NCI-H2196 treated with DMSO at 0.1 percent for 48 hours (cell line): ENCODE results near the gene SHISA5.
"Not testable (repeated sequence)": the region's sequence is repeated elsewhere in the genome, so short reads cannot be mapped to it uniquely, and the experiment has no call there.

Source experiments
- DNase-seq: peaks from one replicate; lab custom pipeline; 2025; ENCODE audit not compliant: unreplicated experiment; lab: John Stamatoyannopoulos, UW

The SHISA5 gene

DNA sequence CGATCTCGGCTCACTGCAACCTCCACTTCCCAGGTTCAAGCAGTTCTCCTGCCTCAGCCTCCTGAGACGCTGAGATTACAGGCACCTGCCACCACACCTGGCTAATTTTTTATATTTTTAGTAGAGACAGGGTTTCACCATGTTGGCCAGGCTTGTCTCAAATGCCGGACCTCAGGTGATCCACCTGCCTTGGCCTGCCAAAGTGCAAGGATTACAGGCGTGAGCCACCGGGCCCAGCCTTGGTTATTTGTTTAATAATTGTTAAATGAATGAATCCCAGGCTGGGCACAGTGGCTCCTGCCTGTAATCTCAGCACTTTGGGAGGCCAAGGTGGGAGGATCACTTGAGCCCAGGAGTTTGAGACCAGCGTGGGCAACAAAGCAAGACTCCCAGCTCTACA, 42.2 kb downstream of the SHISA5 start:
- DNase-seq, result not testable (repeated sequence)

- DNase-seq, result no peak
Measured at GRCh38 chr3:48460517-48460902, 43.5 kb downstream of the SHISA5 start.

DNA sequence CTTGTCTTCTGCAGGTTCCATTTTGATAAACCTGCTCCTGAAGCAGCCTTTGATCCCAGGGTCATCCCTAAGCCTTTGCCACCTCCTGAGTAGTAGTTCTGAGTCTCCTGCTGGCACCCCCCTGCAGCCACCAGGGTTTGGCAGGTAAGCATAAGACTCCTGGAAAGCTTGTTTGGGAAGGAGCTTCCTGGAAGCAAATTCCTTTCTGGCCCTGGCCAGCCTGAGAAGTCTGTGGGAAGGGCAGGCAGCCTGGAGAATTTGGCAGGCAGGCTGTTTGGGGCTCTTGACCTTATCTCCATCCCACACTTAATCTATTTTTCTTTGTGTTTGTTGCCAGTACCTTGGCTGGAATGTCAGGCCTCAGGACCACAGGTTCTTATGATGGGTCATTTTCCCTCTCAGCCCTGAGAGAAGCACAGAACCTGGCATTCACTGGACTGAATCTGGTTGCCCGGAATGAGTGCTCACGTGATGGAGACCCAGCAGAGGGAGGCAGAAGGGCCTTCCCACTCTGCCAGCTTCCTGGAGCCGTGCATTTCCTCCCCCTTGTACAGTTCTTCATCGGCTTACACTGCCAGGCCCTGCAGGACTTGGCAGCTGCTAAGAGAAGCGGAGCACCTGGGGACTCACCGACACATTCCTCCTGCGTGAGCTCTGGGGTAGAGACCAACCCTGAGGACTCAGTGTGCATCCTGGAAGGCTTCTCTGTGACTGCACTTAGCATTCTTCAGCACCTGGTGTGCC, 44.0 kb downstream of the SHISA5 start:
- no peak for DNase-seq

- DNase-seq, result no peak
Measured at GRCh38 chr3:48459331-48459730, 44.6 kb downstream of the SHISA5 start.

- DNase-seq, result no peak
Measured at GRCh38 chr3:48456456-48456855, 47.5 kb downstream of the SHISA5 start.

GRCh38 chr3:48451270-48451669, 52.7 kb downstream of the SHISA5 start:
- no peak for DNase-seq

DNA sequence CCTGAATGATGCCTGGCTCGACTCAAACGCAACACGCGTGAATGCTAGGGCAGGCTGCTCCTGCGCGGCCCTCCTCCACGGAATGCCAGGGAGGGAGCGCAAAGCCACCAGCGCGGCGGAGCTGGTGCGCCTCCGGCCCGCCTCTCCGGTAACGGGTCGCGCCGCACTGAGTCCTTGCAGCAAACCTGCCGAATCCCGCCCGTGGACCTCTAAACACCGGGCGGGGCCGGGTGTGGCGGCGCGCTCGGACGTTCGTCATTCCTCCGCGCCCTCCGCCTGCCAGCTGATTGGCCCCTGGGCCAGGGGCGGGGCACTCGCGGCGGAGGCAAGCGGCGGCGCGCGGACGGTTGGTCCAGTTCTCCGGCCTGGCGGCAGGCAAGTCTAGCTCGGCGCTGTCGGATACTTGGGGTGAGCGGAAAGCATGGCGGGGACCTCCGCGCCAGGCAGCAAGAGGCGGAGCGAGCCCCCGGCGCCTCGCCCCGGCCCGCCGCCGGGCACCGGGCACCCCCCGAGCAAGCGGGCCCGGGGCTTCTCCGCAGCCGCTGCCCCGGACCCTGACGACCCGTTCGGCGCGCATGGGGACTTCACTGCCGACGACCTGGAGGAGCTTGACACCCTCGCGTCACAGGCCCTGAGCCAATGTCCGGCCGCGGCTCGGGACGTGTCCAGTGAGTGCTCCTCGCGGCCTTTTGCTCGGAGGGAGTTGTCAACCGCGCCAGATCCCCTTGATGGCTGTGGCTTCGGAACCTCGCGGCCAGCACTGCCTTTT, 57.4 kb downstream of the SHISA5 start, which contains the start of gene ATRIP:
ATRIP (plus strand) TSS at position 313 of the 769 bp plus-strand sequence; CDS start at position 422, 109 bp downstream.
- DNase-seq, result peak; percentile 55

DNA sequence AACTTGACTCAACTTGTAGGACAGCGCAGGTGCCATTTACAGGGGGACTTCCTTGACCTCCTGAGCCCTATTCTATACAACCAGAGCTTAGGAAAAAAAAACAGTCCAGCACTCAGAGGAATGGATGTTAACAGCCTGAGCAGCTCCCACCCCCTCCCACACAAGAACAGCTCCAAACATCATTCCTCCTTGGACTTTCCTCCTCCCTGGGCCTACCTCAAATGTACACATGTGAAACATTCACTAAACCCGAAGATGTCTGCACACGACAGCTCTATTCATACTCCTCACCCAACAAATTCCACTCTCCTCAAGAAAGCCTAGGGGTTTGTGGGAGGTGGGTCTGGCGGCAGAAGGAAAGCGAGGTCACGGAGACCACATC, 57.9 kb downstream of the SHISA5 start:
- DNase-seq, result no peak

GRCh38 chr3:48445277-48445882, 58.6 kb downstream of the SHISA5 start:
- DNase-seq, result no peak

GRCh38 chr3:48441940-48442339, 62.0 kb downstream of the SHISA5 start:
- DNase-seq, result no peak

GRCh38 chr3:48440590-48440958, 63.4 kb downstream of the SHISA5 start:
- no peak for DNase-seq

- peak; percentile 89 for DNase-seq
Measured at GRCh38 chr3:48439820-48440589, 64.0 kb downstream of the SHISA5 start, which contains the start of the genes CCDC51 and TMA7. Gene CCDC51, minus strand, starts transcription at chr3:48440119. Its CDS starts 4,991 bp downstream, at chr3:48435128. Gene TMA7, plus strand, starts transcription at chr3:48440257. Its CDS starts 40 bp downstream, at chr3:48440297.

- DNase-seq, result no peak
Measured at GRCh38 chr3:48437812-48438211, 66.2 kb downstream of the SHISA5 start.

DNA sequence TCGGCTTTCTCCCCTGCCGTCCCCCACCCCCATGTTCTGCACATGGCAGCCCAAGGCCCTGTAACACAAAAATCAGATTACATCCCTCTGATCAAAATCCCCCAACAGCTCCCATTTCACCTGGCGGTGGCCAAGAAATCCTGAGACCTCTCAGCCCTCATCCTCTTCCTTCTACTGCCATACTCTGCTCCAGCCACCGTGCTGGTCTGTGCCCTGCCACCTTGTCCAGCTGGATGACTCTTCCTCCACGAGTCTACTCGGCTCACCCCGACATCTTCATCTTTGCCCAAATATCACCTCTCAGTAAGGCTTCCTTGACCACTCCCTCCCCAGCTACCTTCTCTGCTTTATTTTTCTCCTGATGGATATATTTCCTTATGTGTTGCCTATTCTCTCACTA, 67.1 kb downstream of the SHISA5 start:
- DNase-seq, result no peak

- no peak for DNase-seq
Measured at GRCh38 chr3:48436477-48436787, 67.5 kb downstream of the SHISA5 start.

- peak; percentile 32 for DNase-seq
Measured at GRCh38 chr3:48435774-48436476, 68.0 kb downstream of the SHISA5 start.

GRCh38 chr3:48435223-48435595, 68.8 kb downstream of the SHISA5 start:
- DNase-seq, result no peak

DNA sequence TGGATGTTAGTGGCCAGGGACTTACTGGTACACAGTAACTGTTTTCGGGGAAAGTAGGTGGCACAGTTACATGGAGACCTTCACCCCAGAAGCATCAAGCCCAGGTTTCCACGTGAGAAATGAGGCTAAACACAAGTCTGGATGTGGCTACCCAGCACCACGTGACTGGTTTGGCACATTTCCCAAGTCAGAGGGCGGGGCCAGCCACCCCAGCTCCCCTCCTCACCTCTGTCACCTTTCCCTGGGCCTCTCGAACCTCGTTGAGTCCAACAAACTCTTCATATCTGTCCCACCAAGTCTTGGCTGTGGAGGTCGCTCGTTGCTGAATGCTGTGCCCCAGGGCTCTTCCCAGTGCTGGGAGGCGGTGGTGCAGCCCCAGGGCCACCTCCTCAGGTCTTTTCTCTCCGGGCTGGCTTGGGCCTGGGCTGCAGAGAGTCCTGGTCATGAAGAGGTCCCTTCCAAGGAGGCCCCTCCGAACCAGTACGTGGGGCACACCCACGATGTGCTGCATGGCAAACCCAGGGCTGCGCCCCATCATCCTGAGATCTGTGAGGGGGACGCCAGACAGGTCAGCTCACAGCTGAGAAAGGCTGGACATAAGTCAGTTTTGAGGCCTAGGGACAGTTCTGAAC, 69.3 kb downstream of the SHISA5 start:
- no peak for DNase-seq

- no peak for DNase-seq
Measured at GRCh38 chr3:48433472-48434118, 70.4 kb downstream of the SHISA5 start.
